ENCODE data around the gene ZBTB20. TPM values are rescaled to one million over a fixed set of nuclear protein-coding genes. Genes with fewer than 3 reads are reported as not detected.

ZBTB20 gene
- total and polyA plus RNA-seq, 2 donors from 2014 or later, result 0.99 to 142 TPM

DNA sequence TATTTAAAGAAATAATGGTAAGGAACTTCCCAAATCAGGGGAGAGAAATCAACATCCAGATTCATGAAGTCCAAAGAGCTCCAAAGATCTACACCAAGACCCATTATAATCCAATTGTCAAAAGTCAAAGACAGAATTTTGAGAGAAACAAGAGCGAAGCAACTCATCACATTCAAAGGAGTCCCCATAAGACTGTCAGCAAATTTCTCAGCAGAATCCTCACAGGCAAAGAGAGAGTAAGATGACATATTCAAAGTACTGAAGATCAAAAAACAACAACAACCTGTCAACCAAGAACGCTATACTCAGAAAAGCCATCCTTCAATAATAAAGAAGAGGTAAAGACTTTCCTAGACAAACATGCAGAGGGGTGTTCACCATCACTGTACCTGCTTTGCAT lies 511.2 kb downstream of the ZBTB20 start:
- no peak overlapping the region for H3K4me3 ChIP-seq (ENCODE audit: low read length in 3 of 3)
- no peak for TF ChIP-seq CTCF (IDR thresholded peaks at IDR 0.05; ENCODE audit: borderline replicate concordance, extremely low read depth, insufficient read depth)
- no peaks in the 10 kb centered on the region for H3K27me3 ChIP-seq (ENCODE audit: control insufficient read depth, insufficient read depth, low read length)
- no peaks in the 10 kb centered on the region for H3K4me1 ChIP-seq (ENCODE audit: control insufficient read depth in 2 of 3, insufficient read depth in 2 of 3, low read depth in 1 of 3, low read length in 3 of 3)
- no peak for FAIRE-seq
- H3K9ac ChIP-seq (ENCODE audit: low read length in 3 of 3), result no peak overlapping the region
- intact Hi-C loops (cut with DNase I), result no loop called here
- H3K27ac ChIP-seq (ENCODE audit: low read depth in 2 of 2, low read length in 2 of 2), result no peak overlapping the region
- DNase-seq, result no peak
- no peaks in the 10 kb centered on the region for H3K36me3 ChIP-seq (ENCODE audit: control insufficient read depth in 2 of 3, insufficient read depth in 3 of 3, low read length in 3 of 3)
- no peaks in the 10 kb centered on the region for H3K9me3 ChIP-seq (ENCODE audit: control insufficient read depth in 2 of 3, insufficient read depth in 1 of 3, low read length in 3 of 3)

- no peak for TF ChIP-seq CTCF (IDR thresholded peaks at IDR 0.05; ENCODE audit: borderline replicate concordance, extremely low read depth, insufficient read depth)
- H3K4me1 ChIP-seq (ENCODE audit: control insufficient read depth in 2 of 3, insufficient read depth in 2 of 3, low read depth in 1 of 3, low read length in 3 of 3), result no peaks in the 10 kb centered on the region
- DNase-seq (no peak), FAIRE-seq (no peak)
- intact Hi-C loops (cut with DNase I), result no loop called here
- H3K9me3 ChIP-seq (ENCODE audit: control insufficient read depth in 2 of 3, insufficient read depth in 1 of 3, low read length in 3 of 3), result no peaks in the 10 kb centered on the region
- H3K9ac ChIP-seq (ENCODE audit: low read length in 3 of 3), result no peak overlapping the region
- no peak overlapping the region for H3K4me3 ChIP-seq (ENCODE audit: low read length in 3 of 3)
- no peaks in the 10 kb centered on the region for H3K27me3 ChIP-seq (ENCODE audit: control insufficient read depth, insufficient read depth, low read length)
- H3K27ac ChIP-seq (ENCODE audit: low read depth in 2 of 2, low read length in 2 of 2), result no peak overlapping the region
- peaks cover 0 to 3% (median 0%) of the 10 kb centered on the region in 3 donors for H3K36me3 ChIP-seq (ENCODE audit: control insufficient read depth in 2 of 3, insufficient read depth in 3 of 3, low read length in 3 of 3)
Measured at GRCh38 chr3:114634635-114635034, 512.5 kb downstream of the ZBTB20 start.

- Histone ChIP-seq H3K9me3 (ENCODE audit: control insufficient read depth in 2 of 3, insufficient read depth in 1 of 3, low read length in 3 of 3) (no peaks in the 10 kb centered on the region), H3K4me3 (ENCODE audit: low read length in 3 of 3) (no peak overlapping the region), H3K4me1 (ENCODE audit: control insufficient read depth in 2 of 3, insufficient read depth in 2 of 3, low read depth in 1 of 3, low read length in 3 of 3) (no peaks in the 10 kb centered on the region), H3K36me3 (ENCODE audit: control insufficient read depth in 2 of 3, insufficient read depth in 3 of 3, low read length in 3 of 3) (peaks cover 0 to 3% (median 0%) of the 10 kb centered on the region in 3 donors), H3K27ac (ENCODE audit: low read depth in 2 of 2, low read length in 2 of 2) (no peak overlapping the region), H3K9ac (ENCODE audit: low read length in 3 of 3) (no peak overlapping the region), H3K27me3 (ENCODE audit: control insufficient read depth, insufficient read depth, low read length) (no peaks in the 10 kb centered on the region)
- DNase-seq, result no peak
- TF ChIP-seq CTCF (IDR thresholded peaks at IDR 0.05; ENCODE audit: borderline replicate concordance, extremely low read depth, insufficient read depth), result no peak
- intact Hi-C loops (cut with DNase I), result no loop called here
- FAIRE-seq, result no peak
Measured at GRCh38 chr3:114632757-114633424, 514.2 kb downstream of the ZBTB20 start.

Data from kidney (tissue), 14 donors.